Fibroblast of lung (primary cell): ENCODE data around the gene PRR5L.

Source experiments
- CTCF ChIP-seq, 2 donors: IDR thresholded peaks in 1 of 2; conservative IDR thresholded peaks in 1 of 2; 1 replicate in 1 of 2; 2 replicates in 1 of 2; pipeline ENCODE4 v1.5.1; 2011 to 2012; ENCODE audit warnings: low read length in 2 of 2, control low read depth in 1 of 2, inconsistent platforms in 1 of 2, low read depth in 1 of 2, mild to moderate bottlenecking in 1 of 2
- EZH2 ChIP-seq: IDR thresholded peaks from 2 replicates; pipeline ENCODE4 v1.5.1; 2012; ENCODE audit warnings: low read length, control low read depth, mild to moderate bottlenecking; ENCODE audit errors: missing control alignments

- TF ChIP-seq CTCF (conservative IDR thresholded peaks at IDR 0.05 in 1 of 2, IDR thresholded peaks at IDR 0.05 in 1 of 2; ENCODE audit: low read depth in 1 of 2, low read length in 2 of 2) (no peak), EZH2 (no peak)
Measured at GRCh38 chr11:36274414-36274813, 21.7 kb upstream of the PRR5L start.
